HTERT RPE-1 (cell line): Measurements from ENCODE around the gene ZCCHC2.

Experiments
- in situ Hi-C: fragments of 300-500 bp; cut with MboI; formaldehyde crosslinking; loops from 4 replicates; pipeline ENCODE4 v1.14.3; 2020; ENCODE audit warnings: low sequenced_read_pairs

Gene ZCCHC2

GRCh38 chr18:62522504-62523254 is at the start of gene ZCCHC2:
ZCCHC2 (plus strand) TSS chr18:62523025; CDS start chr18:62523425, 400 bp downstream.
- in situ Hi-C loops: no loop called here

GRCh38 chr18:62479574-62479973 is 43.3 kb upstream of the ZCCHC2 start:
- in situ Hi-C loops: no loop called here

- in situ Hi-C loops: no loop called here
Measured at GRCh38 chr18:62480927-62481326, 41.9 kb upstream of the ZCCHC2 start.

GRCh38 chr18:62484941-62485340 is 37.9 kb upstream of the ZCCHC2 start:
- in situ Hi-C loops: no loop called here

- in situ Hi-C loops: no loop called here
Measured at GRCh38 chr18:62485684-62486083, 37.1 kb upstream of the ZCCHC2 start.

GRCh38 chr18:62486290-62486964 is 36.4 kb upstream of the ZCCHC2 start:
- in situ Hi-C loops: no loop called here

- in situ Hi-C loops: no loop called here
Measured at GRCh38 chr18:62487161-62487560, 35.7 kb upstream of the ZCCHC2 start.

- in situ Hi-C loops: no loop called here
Measured at GRCh38 chr18:62490967-62491695, 31.7 kb upstream of the ZCCHC2 start.

GRCh38 chr18:62493033-62493862 is 29.6 kb upstream of the ZCCHC2 start:
- in situ Hi-C loops: no loop called here

- in situ Hi-C loops: no loop called here
Measured at GRCh38 chr18:62494764-62495163, 28.1 kb upstream of the ZCCHC2 start.

- in situ Hi-C loops: no loop called here
Measured at GRCh38 chr18:62496262-62496661, 26.6 kb upstream of the ZCCHC2 start.

- in situ Hi-C loops: no loop called here
Measured at GRCh38 chr18:62497190-62497772, 25.5 kb upstream of the ZCCHC2 start.

GRCh38 chr18:62498616-62499262 is 24.1 kb upstream of the ZCCHC2 start:
- in situ Hi-C loops: no loop called here

GRCh38 chr18:62499263-62499650 is 23.6 kb upstream of the ZCCHC2 start:
- in situ Hi-C loops: no loop called here

GRCh38 chr18:62500174-62500573 is 22.7 kb upstream of the ZCCHC2 start:
- in situ Hi-C loops: no loop called here

GRCh38 chr18:62500966-62501591 is 21.7 kb upstream of the ZCCHC2 start:
- in situ Hi-C loops: no loop called here

- in situ Hi-C loops: no loop called here
Measured at GRCh38 chr18:62505669-62506494, 16.9 kb upstream of the ZCCHC2 start.

- in situ Hi-C loops: no loop called here
Measured at GRCh38 chr18:62506495-62507143, 16.2 kb upstream of the ZCCHC2 start.
